IPS-11a (cell line): Measurements from ENCODE around the gene NQO2.
"Not testable (repeated sequence)": the region's sequence is repeated elsewhere in the genome, so short reads cannot be mapped to it uniquely, and the experiment has no call there.

Source experiments
- H3K4me3 ChIP-seq: one replicate; pipeline ENCODE4 v1.5.1; 2013; ENCODE audit warnings: low read depth, low read length, control low read depth

The NQO2 gene

GRCh38 chr6:3036861-3037637 is 37.4 kb downstream of the NQO2 start:
- no peak overlapping the region for H3K4me3 ChIP-seq

- H3K4me3 ChIP-seq, result no peak overlapping the region
Measured at GRCh38 chr6:3037638-3038365, 38.1 kb downstream of the NQO2 start.

GRCh38 chr6:3039384-3039783 is 39.7 kb downstream of the NQO2 start:
- H3K4me3 ChIP-seq, result no peak overlapping the region

GRCh38 chr6:3041147-3041546 is 41.5 kb downstream of the NQO2 start:
- no peak overlapping the region for H3K4me3 ChIP-seq

DNA sequence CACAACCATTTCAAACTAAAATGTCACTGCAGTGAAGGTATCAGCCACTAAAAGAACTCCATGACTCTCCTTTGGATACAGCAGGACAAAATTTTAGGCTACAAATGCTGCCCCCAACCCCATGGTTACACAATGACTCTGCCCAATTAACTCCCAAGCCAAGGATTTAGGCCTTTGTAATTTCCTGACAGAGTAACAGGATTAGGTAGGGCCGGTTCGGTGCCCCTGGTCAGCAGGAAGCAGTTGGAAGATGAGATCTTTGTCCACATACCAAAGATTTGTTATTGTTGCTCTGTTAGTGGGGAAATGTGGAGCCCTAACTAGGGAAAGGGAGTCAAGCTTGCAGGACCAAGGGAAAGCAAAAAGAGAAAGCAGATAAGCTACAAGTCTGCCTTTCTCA is 41.9 kb downstream of the NQO2 start:
- no peak overlapping the region for H3K4me3 ChIP-seq

DNA sequence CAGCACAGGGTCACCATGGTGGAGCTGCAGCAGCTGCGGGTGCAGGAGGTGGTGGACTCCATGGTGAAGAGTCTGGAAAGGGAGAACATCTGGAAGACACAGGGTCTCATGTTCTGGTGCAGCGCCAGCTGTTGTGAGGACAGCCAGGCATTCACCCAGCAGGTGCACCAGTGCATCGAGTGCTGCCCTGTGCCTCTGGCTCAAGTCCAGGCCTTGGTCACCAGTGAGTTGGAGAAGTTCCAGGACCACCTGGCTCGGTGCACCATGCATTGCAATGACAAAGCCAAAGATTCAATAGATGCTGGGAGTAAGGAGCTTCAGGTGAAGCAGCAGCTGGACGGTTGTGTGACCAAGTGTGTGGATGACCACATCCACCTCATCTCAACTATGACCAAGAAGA is 45.7 kb downstream of the NQO2 start:
- H3K4me3 ChIP-seq, result no peak overlapping the region

DNA sequence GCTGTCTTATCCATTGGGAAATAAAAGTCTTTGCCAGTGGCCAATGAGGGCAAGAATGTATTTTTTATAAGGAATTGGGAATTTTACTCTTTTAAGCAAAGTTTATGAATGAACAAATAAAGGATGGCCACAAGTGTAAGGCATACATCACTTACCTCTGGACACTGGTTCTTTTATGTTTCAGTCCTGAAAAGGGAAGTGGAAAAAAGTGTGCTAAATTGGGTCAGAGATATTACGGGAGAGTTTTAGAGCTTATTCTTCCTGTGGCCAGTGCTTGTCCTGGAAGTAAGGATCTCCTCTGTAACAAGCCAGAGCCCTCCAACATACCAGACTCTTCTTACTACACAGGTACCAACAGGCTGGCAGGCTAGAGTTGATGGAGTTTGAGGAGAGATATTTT is 46.1 kb downstream of the NQO2 start:
- no peak overlapping the region for H3K4me3 ChIP-seq

DNA sequence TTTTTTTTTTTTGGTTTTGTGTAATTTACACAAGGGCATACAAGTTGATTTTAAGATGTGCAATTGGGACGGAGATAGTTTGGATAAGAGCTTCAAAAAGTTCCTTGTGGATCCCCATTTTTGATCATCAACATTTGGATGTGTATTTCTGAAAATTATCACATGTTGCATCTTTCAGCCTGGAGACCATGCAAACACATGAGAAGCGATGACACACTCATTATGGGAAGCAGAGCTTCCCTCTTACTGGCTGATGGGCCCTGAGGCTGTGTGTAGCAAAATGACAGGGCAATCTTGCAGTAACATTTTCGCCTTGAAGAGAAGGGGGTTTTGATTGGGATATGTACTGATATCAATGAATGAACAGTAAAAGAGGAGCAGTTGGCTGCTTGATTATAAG is 46.6 kb downstream of the NQO2 start:
- H3K4me3 ChIP-seq, result no peak overlapping the region

DNA sequence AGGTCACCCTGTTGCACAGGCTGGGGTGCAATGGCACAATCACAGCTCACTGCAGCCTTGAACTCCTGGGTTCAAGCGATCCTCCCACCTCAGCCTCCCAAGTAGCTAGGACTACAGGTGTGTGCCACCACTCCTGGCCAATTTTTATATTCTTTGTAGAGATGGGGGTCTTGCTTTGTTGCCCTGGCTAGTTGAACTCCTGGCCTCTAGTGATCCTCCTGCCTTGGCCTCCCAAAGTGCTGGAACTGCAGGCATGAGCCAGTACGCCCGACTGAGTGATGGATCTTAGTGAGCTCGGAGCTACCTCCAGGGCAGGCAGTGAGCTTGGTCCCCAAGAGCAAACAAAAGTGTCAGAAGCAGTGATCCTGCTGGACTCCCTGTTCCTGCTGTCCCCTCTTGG is 48.3 kb downstream of the NQO2 start:
- H3K4me3 ChIP-seq, result not testable (repeated sequence)

DNA sequence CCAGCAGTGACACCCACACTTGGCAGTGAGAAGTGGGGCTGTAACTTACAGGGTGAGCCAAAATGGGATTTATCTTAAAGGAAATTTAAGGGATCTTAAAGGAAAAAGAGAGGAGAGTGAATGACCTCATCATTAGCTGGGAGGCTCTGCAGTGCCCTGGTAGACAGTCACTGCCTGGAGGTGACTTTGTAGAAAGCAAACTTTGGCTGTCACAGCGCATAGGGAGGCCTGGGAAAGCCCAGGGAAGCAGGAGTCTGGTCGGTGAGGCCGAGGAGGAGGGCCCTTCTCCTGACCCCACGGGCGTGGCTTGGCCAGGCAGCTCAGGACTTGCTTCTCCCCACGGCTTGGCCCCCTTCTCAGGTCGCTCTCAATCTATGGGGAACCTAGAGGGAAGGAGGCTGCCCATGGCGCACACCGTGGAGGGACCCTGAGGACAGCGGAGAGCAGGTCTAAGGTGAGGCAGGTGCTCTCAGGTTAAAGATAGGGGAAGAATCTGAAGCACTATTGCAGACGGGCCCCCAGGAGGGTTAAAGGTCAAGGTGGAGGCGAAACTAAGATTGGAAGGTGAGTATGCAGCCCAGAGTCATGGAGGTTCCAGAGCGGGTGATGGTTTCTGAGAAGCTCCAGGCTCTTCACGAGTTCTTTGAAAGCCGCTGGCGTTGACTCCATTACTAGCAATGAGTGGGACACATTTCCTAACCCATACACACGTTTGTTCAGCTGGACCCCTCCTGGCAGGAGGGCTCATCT is 53.0 kb downstream of the NQO2 start:
- no peak overlapping the region for H3K4me3 ChIP-seq

- H3K4me3 ChIP-seq, result peak overlapping the region; percentile 40
Measured at GRCh38 chr6:3053231-3053508, 53.5 kb downstream of the NQO2 start.

DNA sequence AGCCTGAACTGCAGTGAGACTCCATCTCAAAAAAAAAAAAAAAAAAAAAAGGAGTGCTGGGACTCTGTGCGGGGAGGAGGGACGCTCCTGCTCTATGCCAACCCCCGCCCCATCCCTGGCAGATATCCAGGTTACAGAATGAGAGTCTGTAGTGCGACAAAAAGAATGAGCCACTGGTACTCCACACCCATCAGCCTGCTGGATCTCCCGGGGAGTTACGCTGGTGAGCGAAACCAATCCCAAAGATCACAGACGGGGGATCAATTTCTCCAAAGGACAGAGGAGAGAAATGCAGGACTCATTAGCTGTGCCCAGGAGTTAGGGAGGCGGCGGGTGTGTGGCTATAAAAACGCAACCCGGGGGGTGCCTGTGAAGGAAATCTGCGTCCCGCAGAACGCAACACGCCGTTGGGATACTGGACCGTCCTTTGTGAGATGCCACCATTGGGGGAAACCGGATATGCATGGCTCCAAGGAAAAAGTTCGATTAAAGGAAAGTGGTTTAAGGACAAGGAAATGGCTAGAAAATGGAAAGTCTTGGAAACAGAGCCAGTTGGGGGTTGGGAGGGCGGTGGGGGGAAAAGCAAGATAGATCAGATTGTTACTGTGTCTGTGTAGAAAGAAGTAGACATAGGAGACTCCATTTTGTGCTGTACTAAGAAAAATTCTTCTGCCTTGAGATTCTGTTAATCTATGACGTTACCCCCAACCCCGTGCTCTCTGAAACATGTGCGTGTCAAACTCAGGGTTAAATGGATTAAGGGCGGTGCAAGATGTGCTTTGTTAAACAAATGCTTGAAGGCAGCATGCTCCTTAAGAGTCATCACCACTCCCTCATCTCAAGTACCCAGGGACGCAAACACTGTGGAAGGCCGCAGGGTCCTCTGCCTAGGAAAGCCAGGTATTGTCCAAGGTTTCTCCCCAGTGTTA is 54.8 kb downstream of the NQO2 start:
- peak overlapping the region; percentile 9 for H3K4me3 ChIP-seq

GRCh38 chr6:3055158-3055499 is 55.4 kb downstream of the NQO2 start:
- not testable (repeated sequence) for H3K4me3 ChIP-seq

DNA sequence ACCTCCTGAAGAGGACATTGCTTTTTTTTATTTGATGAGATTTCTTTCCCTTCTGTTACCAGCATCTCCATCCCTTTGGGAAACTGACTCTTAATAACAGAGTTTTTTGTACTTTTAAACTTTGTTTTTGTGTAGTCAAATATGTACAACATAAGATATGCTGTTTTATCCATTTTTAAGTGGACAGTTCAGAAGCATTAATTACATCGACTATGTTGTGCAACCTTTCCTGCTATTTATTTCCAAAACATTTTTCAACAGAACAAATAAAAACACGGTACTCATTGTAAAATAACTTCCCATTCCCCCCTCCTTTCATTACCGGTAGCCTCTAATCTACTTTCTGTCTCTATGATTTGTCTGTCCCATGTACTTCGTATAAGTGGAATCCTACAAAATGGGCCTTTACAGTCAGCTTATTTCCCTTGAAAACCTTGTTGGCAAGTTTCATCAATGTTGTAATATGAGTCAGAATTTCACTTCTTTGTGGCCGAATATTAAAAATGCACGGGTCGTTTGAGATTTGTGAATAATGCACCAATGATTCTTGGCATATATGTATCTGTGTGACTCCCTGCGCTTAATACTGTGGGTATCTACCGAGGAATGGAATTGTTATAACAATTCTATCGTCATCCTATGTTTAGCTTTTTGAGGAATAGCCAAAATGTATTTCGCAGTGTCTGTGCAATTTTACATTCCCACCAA is 57.5 kb downstream of the NQO2 start:
- H3K4me3 ChIP-seq, result no peak overlapping the region

DNA sequence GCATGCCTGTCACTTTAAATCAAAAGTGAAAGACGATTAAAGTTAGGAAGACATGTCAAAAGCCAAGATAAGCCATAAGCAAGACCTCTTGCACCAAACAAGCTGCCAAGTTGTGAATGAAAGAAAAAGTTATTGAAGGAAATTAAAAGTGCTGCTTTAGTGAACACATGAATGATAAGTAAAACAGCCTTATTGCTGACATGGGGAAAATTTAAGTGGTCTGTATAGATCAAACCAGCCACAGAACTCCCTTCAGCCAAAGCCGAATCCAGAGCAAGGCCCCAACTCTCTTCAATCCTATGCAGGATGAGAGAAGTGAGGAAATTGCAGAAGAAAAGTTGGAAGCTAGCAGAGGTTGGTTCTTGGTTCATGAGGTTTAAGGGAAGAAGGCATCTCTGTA is 59.3 kb downstream of the NQO2 start:
- no peak overlapping the region for H3K4me3 ChIP-seq

- H3K4me3 ChIP-seq, result not testable (repeated sequence)
Measured at GRCh38 chr6:3060092-3060491, 60.4 kb downstream of the NQO2 start.

DNA sequence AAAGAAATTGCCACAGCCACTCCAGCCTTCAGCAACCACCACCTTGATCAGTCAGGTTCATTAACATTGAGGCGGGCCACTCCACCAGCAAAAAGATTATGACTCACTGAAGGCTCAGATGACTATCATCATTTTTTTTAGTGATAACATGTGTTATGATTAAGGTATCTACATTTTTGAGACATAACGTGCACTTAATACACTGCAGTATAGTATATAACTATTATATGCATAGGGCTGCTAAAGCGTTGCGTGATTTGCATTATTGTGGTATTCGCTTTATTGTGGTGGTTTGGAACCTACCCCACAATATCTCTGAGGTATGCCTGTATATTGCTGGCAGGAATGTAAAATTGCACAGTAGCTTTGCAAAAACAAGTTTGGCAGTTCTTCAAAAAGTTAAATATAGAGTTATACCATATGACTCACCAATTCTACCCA is 61.8 kb downstream of the NQO2 start:
- H3K4me3 ChIP-seq, result no peak overlapping the region

DNA sequence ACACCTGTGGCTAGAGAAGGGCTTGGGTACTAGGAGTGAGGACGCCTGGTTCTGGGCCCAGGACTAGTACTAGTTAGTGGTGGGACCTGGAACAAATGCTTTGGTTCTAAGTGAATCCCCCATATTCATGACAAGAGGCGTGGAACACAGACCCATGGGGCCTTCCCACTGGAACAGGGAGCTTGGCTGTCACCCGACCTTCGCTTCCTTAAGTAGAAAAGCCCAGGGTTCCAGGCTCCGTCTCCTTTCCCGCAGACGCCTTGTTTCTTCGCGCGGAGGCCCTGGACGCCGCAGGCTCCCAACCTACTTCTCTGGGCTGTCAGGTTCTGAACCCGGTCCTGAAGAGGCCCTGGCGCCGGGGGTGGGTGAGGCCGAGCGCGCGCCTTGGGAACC is 63.6 kb downstream of the NQO2 start:
- peak overlapping the region; percentile 66 for H3K4me3 ChIP-seq

GRCh38 chr6:3063733-3064700 is 64.3 kb downstream of the NQO2 start:
- H3K4me3 ChIP-seq, result peak overlapping the region; percentile 66
